Stimulated activated CD8-positive, alpha-beta memory T cell treated with anti-CD3 and anti-CD28 coated beads, Interleukin-2, amount 100 ng/mL, for 1 hour (primary cell): ENCODE data around the gene ZSCAN20.

Experiments used
- DNase-seq, 2 donors: peaks; one replicate each; pipeline ENCODE4 v3.0.0-alpha.2; 2020; ENCODE audit warnings: low read depth in 2 of 2

Gene ZSCAN20

DNA sequence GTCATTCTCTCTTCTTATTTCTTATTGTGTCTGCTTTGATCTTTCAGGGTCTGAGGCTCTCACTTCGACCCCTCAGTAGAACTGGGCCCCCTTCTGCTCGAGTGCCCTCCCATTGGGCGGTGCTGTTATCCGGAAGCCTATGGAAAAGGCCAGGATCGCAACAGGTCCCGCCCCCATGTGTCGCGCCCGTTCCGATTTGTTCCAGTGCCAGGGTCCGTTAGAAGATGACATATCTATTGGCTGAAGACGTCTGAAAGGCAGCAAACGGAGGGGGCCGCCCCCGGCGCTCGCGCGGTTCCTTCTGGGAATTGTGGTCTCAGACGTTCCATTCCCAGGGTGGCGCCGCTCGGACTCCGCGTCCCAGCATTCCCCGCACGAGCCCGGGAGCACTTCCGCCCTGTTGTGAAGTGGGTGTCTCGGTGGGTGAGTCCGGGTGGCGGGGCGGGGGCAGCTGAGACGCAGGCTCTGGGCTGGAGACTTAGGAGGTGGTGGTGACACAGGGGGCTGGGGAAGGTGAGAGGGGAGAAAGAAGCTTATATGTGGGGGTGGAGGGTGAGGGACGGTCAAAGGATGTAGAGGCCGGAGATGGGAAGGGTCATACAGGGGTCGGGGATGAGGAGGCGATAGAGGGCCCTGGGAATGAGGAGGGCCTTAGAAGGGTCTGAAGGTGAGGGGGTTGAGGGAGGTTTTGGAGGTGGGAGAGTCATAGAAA, at the start of gene ZSCAN20:
Gene ZSCAN20 (plus strand): TSS at position 377 of the 712 bp plus-strand sequence. CDS start 6,644 bp downstream, outside the sequence.
- DNase-seq = peak; percentile 68 to 73

DNA sequence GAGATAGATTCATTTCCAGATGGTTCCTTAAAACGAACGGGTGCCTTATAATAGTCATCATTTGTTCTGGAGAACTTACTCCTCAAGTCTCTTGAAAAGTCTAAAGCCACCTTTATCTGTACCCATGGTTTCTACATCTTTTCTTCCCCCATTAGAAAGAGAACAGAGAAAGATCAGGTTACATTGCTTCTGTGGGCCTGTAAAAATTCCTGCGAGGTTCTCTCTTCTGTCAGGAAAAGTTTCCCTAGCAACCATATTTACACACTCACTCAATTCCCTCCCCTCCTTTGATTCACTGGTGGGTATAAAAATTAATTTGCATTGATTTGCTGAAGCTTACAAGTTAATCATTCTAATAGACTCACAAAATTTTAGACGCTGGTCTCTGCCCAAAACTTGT, 48.2 kb upstream of the ZSCAN20 start:
- no peak for DNase-seq

DNA sequence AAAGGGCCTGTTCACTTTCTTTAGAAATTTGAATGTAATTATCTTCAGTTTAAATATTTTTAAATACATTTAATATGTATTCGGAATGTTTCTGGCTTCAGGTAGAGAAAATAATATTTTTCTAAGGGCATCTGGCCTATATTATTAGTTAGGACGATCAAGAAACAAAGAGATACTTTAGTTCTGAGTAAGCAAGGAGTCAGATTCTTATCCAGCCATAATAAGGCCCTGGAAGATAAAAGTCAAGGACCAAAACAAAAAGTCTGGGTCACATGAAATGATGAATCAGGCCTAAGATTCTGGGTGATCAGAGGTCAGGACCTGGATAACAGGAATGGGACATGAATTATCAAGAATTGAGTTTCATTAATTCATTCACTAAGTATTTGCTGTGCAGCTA, 47.8 kb upstream of the ZSCAN20 start:
- no peak for DNase-seq

DNA sequence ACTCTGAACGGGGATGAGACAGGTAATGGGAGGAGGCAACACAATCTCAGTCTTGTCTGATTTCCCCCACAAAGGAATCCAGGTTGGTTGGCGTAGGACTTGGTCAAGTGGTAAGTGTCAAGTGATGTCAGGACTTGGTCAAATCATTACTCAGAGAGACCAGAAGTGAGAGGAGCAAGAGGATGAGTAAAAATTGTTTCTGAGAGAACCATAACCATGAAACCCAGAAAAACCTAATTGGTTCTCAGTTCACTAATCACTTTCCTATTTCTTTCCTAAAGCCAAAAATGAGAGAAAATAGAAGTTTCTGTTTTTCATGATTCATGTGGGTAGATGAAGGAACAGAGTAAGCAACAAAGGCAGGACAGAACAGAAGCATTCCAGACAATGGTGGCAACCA, 46.5 kb upstream of the ZSCAN20 start:
- no peak for DNase-seq

DNA sequence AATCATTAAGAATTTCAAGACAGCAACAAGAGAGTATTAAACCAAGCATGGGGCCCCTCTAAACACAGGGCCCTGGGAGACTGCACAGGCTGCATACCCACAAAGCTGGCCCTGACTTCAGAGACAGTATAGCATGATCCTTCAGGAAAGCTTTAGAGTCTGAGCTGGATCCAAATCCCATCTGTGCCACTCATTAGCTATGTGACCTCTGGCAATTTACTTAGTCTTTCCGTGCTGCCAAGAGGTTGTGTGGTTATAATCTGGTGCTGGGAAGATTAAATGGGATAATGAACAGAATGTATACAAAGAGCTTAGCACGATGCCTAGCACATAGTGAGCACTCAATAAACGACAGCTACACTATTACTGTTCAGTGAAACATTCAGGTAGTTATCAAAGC, 45.5 kb upstream of the ZSCAN20 start:
- DNase-seq = no peak

GRCh38 chr1:33428661-33429060, 43.8 kb upstream of the ZSCAN20 start:
- no peak for DNase-seq

GRCh38 chr1:33429332-33429731, 43.1 kb upstream of the ZSCAN20 start:
- no peak for DNase-seq

GRCh38 chr1:33429856-33430691, 42.4 kb upstream of the ZSCAN20 start:
- no peak for DNase-seq

DNA sequence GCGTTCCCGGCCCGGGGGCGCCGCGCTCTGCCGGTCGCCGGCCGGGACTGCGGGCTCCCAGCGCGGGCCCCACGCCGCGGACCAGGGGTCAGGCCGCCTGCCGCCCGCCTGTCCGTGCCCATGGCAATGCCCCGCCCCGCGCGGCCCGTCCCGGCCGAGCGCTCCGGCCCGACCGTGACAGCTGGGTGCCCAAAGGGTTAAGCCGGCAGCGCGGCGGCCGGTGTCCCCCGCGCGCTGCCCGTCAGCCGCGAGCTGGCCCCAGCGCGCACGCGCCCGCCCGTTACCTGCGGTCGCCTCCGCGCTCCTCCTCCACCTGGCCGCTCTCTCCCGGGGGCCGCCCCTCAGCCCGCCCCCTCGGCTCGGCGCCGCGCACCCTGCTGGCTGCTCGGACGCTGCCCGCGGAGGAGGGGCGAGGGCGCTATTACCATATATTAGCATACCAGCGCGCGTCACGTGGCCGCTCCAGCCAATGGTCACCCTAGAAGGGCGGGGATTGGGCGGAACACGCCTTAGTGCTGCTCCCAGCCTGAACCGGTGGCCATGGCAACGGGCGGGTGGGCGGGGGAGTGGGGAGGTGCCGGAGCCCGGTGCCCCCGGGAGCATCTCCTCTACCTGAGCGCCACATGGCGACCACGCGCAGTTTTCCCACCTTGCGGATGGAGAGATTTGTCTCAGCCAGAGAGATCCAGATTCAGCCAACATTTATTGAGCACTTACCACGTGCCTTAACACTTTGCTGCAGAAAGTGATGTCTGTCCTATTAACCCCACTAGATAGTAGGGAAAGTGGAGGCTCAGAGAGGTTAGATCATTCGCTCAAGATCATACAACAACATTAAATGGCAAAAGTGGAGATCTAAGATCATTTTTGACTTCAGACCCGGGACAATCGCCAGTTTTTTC, 41.5 kb upstream of the ZSCAN20 start, which contains the start of gene PHC2:
Gene PHC2 (minus strand): TSS at position 404 of the 902 bp plus-strand sequence. CDS start 55,556 bp downstream, outside the sequence.
- peak; percentile 76 to 80 for DNase-seq

DNA sequence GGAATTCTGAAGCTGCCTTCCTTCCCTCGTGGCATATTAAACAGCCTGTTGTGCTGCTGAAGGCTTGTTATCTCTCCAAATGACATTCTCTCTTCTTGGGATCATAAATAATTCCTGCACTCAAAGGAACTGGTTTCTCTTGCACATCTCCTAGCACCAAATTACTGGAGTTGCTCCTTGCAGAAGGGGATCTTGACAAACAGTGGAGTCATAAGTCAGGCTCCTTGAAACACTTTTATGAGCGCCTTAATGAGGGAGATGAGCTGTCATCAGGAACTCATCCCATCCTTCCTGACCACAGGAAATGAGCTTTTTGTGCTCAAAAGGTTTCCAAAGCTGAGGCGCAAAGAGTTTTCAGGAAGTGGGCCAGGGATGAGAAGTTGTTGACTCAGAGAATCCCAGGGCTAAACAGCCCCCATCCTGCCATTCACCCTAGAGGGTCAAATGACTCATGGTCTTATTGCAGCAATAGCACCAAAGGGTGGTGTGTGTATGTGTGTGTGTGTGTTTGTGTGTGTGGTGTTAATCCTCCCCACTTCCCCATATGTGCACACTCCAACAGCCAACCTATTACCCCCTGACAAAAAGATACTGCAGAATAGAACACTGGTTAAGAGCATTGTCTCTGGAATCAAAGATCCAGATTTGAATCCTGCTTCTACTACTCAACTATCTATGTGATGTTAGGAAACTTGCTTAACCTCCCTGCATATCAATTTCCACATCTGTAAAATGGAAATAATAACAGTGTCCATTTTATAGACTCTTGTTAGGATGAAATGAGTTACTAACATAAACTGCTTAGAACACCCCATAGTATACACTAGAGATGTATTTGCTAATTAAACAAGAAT, 38.7 kb upstream of the ZSCAN20 start:
- no peak for DNase-seq

GRCh38 chr1:33434363-33434750, 38.1 kb upstream of the ZSCAN20 start:
- DNase-seq = no peak

DNA sequence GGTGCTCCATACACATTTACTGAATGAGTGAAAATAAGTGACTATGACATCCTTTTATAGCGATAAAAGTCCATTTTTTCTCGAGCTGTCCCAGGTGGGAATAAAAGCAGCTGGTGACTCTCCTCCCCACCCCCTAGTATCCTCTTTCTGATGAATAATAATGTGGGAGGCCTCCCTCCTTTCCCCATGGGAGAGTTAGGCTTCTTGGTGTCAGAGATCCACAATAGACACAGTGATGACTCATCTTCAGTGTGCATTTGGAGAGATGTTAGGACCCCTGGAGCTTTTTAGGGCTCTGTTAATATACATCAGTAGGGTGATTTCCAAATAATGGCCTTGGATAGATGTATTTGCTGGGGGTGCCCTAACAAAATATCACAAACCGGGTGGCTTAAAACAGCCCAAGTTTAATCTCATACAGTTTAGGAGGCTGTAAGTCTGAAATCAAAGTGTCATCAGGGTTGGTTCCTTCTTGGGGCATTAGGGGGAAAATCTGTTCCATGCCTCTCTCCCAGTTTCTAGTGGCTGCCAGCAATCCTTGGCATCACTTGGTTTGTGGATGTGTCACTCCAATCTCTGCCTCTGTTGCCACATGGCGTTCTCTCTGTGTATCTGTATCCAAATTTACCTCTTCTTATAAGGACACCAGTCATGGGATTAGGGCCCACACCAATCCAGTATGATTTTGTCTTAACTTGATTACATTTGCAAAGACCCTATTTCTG, 37.2 kb upstream of the ZSCAN20 start:
- no peak for DNase-seq

GRCh38 chr1:33436557-33437285, 35.7 kb upstream of the ZSCAN20 start:
- no peak for DNase-seq

- DNase-seq = no peak
These were observed 33.9 kb upstream of the ZSCAN20 start for GRCh38 chr1:33438364-33439160.

- DNase-seq = no peak
These were observed 32.8 kb upstream of the ZSCAN20 start for GRCh38 chr1:33439662-33440061.

- DNase-seq = no peak
These were observed 31.2 kb upstream of the ZSCAN20 start for GRCh38 chr1:33441088-33441745.

DNA sequence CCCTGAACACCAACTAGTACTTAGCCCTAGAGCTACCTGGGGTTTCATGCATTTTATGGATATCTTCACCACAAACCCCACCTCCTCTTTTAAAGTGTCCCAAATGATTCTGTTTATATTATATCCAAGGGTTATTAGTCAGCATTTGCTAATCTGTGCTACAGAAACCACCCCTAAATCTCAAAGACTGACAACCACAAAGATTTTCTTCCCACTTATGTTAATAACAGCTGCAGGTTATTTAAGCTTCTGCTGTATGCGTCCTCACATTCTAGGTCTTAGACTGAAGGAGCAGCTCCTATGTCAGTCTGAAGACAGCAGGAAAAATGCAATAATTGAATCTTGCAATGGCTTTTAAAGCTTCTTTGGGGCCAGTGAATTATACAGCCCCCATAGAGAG, 30.3 kb upstream of the ZSCAN20 start:
- no peak for DNase-seq

- DNase-seq = no peak
These were observed 29.3 kb upstream of the ZSCAN20 start for GRCh38 chr1:33443080-33443704.
